GM13977 (cell line): ENCODE measurements around the gene UGT1A7.
"Not testable (repeated sequence)": the region's sequence is repeated elsewhere in the genome, so short reads cannot be mapped to it uniquely, and the experiment has no call there.

ENCODE experiments used
- DNase-seq: peaks from one replicate; pipeline ENCODE4 v3.0.0; 2012; ENCODE audit warnings: low spot score
- CTCF ChIP-seq: IDR thresholded peaks from 2 replicates; pipeline ENCODE4 v1.5.1; 2012; ENCODE audit warnings: mild to moderate bottlenecking, control low read depth; ENCODE audit not compliant: insufficient read depth; ENCODE audit errors: extremely low read depth, missing control alignments
- in situ Hi-C: fragments of 300-500 bp; cut with MboI; formaldehyde crosslinking; loops from one replicate; pipeline ENCODE4 v1.12.0; 2022; ENCODE audit warnings: low sequenced_read_pairs, low pct_unique_long_range_greater_than_20kb, mixed read lengths, inconsistent platforms; ENCODE audit not compliant: unreplicated experiment

Gene UGT1A7

GRCh38 chr2:233747283-233747544 lies 65.5 kb downstream of the UGT1A7 start:
- no peak for DNase-seq
- no peak for TF ChIP-seq CTCF
- in situ Hi-C loops, result no loop called here

- DNase-seq, result not testable (repeated sequence)
Observed at GRCh38 chr2:233750689-233751088, 69.0 kb downstream of the UGT1A7 start.

GRCh38 chr2:233751212-233752009 lies 69.7 kb downstream of the UGT1A7 start:
- DNase-seq, in situ Hi-C loops: not testable (repeated sequence)

More at GRCh38 chr2:233750689-233751088, 69.0 kb downstream of the UGT1A7 start:
- in situ Hi-C loops, result not testable (repeated sequence)

- DNase-seq, result no peak
- TF ChIP-seq CTCF, result no peak
- in situ Hi-C loops, result no loop called here
Observed at GRCh38 chr2:233754872-233755611, 73.3 kb downstream of the UGT1A7 start.

GRCh38 chr2:233756429-233757081 lies 74.9 kb downstream of the UGT1A7 start:
- no peak for TF ChIP-seq CTCF
- in situ Hi-C loops, result no loop called here
- no peak for DNase-seq

GRCh38 chr2:233758141-233758540 lies 76.4 kb downstream of the UGT1A7 start:
- no peak for TF ChIP-seq CTCF
- no peak for DNase-seq
- in situ Hi-C loops, result no loop called here

GRCh38 chr2:233758849-233759248 lies 77.1 kb downstream of the UGT1A7 start:
- no peak for TF ChIP-seq CTCF
- no peak for DNase-seq
- in situ Hi-C loops, result no loop called here
